Neural progenitor cell (in vitro differentiated cells): Measurements from ENCODE around the gene HINFP.

ENCODE experiments used
- EZH2 ChIP-seq: fragments of 200-600 bp; sonication (generic); IDR thresholded peaks from 2 replicates; pipeline ENCODE4 v1.6.1; 2017; ENCODE audit warnings: antibody characterized with exemption, mild to moderate bottlenecking, moderate library complexity
- EZH2phosphoT487 ChIP-seq: fragments of 200-600 bp; sonication (generic); IDR thresholded peaks from 2 replicates; pipeline ENCODE4 v1.6.1; 2017; ENCODE audit warnings: antibody characterized with exemption
- TF ChIP-seq, protein P1 (sequence below): fragments of 200-600 bp; sonication (generic); IDR thresholded peaks from 2 replicates; pipeline ENCODE4 v1.5.1; 2017; ENCODE audit warnings: antibody characterized with exemption, mild to moderate bottlenecking

DNA sequence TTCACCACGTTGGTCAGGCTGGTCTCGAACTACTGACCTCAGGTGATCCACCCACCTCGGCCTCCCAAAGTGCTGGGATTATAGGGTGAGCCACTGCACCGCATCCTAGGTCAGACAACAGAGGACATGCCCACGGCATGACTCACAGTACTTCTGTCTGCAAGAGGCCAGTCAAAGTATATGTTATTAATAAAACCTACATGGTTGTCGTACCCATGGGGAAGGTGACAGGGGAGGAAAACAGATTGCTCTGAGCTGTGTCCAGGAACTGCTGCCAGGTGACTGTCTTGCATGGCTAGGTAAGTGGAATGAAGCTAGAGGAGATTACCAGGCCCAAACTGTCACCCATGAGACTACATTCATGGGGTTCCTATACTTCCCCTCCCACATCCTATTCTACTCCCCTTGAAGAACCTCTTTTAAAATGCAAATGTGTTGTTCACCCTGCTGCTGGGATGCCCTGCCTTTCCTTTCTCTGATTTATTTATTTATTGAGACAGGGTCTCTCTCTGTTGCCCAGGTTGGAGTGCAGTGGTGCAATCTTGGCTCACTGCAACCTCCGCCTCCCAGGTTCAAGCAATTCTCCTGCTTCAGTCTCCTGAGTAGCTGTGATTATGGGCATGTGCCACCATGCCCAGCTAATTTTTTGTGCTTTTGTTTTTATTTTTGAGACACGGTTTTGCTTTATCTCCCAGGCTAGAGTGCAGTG is 45.1 kb downstream of the HINFP start:
- TF ChIP-seq, protein P1, sequence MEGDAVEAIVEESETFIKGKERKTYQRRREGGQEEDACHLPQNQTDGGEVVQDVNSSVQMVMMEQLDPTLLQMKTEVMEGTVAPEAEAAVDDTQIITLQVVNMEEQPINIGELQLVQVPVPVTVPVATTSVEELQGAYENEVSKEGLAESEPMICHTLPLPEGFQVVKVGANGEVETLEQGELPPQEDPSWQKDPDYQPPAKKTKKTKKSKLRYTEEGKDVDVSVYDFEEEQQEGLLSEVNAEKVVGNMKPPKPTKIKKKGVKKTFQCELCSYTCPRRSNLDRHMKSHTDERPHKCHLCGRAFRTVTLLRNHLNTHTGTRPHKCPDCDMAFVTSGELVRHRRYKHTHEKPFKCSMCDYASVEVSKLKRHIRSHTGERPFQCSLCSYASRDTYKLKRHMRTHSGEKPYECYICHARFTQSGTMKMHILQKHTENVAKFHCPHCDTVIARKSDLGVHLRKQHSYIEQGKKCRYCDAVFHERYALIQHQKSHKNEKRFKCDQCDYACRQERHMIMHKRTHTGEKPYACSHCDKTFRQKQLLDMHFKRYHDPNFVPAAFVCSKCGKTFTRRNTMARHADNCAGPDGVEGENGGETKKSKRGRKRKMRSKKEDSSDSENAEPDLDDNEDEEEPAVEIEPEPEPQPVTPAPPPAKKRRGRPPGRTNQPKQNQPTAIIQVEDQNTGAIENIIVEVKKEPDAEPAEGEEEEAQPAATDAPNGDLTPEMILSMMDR, result no peak
- no peak for TF ChIP-seq EZH2
- TF ChIP-seq EZH2phosphoT487, result no peak
